Measurements from ENCODE around the gene PEPD.
A peak's percentile ranks its signal among the peaks of the same experiment; 100 is the strongest.

PEPD gene

DNA sequence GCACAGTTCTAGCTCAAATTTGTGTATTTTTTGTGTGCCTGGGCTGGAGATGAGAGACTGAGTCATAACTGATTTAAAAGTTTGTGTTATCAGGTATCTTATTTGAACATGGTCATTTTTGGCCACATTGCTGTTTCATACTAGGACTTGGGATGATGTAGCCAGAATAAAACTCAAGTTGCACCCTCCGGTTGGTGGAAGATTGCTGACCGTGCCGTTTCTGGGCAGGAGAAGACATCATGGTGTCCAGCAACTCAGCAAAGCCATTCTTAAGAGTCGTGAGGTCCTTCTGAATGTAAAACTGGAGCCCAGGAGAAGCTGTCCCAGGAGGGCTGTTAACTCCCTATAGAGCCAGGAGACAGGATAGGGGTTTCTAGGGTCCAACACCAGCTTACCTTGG lies 140.5 kb downstream of the PEPD start:
- DNase-seq (ENCODE audit: low spot score), result no peak

DNA sequence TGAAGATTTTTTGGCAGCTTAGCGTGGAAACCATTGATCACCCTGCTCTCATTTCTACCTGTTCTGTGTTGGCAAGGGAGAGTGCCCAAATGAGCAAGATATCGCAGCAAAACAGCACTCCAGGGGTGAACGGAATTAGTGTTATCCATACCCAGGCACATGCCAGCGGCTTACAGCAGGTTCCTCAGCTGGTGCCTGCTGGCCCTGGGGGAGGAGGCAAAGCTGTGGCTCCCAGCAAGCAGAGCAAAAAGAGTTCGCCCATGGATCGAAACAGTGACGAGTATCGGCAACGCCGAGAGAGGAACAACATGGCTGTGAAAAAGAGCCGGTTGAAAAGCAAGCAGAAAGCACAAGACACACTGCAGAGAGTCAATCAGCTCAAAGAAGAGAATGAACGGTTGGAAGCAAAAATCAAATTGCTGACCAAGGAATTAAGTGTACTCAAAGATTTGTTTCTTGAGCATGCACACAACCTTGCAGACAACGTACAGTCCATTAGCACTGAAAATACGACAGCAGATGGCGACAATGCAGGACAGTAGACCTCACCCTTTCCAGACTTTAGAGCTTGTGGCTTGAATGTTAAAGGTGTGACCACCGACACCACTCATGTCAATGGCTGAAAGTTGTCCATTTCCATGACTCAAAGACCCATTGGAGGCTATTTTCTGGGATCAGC lies 142.3 kb downstream of the PEPD start:
- DNase-seq (ENCODE audit: low spot score), result no peak

DNA sequence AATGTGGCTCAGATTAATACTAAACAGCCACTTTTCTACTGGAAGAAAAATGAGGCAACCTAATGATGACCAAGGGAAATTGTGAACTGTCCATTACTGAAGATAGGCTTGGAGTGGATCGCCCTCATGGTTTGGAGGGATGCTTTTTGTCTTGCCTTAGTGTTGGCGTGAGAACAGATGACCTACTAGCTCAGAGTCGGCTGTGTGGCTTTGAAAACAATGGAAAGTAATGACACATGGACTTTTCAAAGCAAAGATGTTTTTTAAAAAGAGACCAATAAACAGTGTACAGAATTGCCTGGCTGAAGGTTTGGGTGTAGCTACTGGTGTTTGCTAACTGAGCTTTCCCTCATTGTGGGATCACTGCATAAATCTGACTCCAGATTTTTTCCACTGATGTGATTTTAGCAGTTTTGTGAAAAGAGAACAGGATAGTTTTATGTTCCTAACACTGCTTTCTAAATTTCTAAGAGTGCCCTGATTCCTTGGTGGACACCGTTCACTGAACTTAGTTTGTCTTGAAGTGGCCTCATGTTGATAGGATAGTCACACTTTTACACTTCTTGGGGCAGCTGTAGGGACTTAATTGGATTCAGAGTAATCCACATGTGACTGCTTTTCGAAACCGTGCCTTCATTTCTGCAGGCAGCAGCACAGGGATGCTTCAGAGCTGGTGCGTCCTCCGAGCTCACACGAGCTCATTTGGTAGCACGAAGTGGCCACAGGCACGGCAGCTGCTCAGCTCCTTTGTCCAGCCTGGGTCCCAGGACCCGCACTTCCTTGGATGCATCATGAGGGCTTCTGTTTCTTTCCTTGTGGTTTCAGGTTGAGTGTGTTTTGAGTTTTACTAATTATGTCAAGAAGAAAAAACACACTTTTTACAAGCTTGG lies 143.8 kb downstream of the PEPD start:
- no peak for DNase-seq (ENCODE audit: low spot score)

DNA sequence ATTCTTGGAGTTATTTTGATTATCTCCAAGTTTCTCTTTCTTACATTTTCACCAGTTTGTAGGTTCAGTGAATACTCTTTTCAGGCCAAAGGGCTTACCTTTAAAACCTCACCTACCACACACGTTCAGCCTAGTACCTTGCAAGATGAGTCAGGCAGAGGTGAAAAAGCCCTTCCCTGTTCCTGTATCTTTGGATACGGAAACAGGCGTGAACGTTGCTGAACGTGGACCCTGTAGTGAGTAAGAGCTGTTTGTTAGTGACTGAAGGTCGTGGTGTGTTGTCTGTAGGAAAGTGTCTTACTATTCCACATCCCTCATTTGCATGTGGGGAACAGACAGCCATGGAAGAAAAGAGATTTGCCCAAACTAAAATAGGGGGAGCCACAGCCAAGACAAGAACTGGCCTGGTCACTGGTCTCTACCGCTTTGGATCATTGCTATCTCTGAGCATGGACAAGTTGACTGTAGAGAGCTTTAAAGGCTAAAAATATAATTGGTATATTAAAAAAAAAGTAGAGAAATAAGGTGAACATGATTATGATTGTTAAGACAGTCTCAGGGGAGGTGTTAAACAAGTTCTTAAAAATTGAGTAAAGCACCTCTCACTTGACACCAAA lies 144.5 kb downstream of the PEPD start:
- DNase-seq (ENCODE audit: low spot score), result no peak

DNA sequence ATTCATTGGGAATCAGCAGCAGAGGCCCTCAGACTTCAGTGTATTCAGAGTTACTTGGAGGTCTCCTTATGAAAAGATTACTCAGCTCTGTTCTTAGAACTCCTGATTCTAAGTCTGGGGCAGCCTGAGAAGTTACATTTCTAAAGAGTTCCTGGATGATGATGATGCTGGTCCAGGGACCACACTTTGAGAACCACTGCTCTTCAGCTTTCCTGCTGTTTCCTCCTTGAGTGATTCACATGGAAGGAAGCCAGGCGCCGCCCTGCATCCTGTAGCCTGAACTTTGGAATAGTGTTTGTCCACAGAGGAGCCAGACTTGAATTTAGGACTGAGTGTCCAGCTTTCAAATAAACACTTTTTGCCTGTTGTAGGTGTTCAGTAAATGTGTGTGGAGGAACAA lies 145.2 kb downstream of the PEPD start:
- DNase-seq (ENCODE audit: low spot score), result peak; percentile 74

DNA sequence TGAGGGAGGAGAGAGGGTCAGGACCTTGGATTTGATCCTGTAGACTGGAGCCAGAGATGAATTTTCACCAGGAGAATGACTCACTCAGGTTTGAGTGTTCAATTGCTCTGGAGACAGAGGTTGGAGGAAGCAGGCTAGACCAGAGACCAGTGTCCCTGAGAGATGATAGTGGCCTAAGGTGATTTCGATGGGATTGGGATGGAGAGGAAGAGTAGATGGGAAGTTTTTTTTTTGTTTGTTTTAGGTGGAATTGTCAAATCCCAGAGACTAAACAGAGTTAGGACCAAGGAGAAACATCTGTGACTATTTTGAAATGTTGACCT lies 145.8 kb downstream of the PEPD start:
- DNase-seq (ENCODE audit: low spot score), result no peak

DNA sequence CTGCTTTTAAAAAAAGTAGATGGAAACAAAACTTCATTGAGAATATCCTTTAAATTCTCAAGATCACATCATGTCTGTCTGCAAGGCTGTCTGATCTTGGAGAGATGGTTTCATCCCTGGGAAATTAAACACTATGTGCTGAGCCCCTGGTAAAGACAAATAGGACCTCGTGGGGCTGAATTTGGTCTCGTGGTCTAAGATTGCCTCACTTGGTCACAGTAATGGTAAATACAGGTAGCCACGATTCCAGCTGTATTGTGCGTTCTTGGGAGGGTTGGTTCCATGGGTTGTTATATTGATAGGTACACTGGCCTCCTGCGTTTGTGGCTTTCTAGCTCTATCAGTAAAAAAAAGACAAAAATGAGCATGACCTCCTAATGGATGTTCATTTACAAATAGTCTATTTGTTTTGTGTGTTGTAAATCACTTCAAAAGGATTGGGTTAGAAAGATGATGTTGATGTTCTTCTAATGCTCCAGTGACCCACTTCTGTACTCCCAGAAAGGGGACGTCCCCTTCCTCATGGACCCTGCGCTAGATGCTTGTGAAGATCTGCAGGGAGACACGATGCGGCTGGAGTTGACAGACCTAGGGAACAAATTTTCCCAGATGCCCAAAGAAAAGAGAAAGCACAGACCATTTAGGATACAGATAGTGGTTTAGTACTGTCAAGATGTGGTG lies 146.3 kb downstream of the PEPD start:
- no peak for DNase-seq (ENCODE audit: low spot score)

DNA sequence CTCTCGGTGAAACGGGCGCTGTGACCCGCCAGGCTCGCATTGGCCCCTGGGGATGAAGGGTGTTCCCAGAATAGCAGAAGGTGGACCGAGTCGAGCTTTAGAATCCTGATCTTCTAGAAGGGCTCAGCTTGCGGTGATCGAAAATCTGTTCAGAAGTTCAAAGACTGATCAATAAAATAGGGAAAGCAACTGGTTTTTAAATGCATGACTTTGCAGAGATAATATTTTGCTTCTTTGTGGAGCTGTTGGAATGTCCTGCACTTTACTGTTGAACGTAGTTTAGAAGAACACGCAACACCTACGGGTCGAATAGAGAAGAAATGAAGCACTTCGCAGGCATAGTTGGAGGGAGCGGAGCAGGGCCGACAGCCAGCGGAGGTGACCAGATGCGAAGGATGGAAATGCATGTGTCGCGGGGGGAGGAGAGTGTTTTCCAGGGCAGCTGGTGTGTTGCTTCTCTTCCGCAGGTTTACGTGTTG lies 147.3 kb downstream of the PEPD start:
- DNase-seq (ENCODE audit: low spot score), result peak; percentile 20

DNA sequence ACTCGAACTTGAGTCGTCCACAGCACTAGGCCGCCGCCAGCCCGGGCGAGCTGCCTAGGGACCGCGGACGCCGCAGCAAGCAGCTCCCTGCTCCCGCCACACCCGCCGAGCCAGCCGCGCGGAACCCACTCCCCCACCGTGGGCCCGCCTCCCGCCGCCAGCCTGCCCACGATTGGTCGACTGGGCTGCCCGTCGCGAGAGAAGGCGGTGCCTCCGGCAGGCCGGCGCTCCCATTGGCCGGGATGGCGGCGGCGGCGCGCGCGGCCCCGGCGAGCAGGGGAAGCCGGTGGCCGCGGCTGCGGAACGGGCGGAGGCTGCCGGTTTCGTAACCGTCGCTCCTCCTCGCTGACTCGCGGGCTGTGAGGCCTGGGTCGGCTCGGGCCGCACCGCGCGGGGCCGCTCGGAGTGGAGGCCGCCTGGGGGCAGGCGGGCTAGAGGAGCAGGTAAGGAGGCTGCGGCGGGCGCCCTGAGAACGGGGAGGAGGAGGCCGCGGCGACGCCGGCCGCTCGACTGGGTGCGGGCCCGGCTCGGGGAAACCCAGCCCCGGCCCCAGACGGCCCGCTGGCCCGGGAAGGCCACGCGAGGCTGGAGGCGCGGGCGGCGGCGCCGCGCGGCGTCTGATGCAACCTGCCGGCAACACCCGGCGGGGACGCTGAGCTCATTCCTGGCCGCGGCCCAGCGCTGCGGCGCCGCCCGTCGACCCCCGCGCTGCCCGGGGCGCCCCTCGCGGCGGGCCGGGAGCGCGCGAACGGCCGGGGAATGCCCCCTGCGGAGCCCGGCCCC lies 147.9 kb downstream of the PEPD start, which contains the start of gene CEBPG:
TSS of gene CEBPG (plus strand) at position 257 of the 783 bp plus-strand sequence. CDS start 5,531 bp downstream, outside the sequence.
- DNase-seq (ENCODE audit: low spot score), result peak; percentile 99

DNA sequence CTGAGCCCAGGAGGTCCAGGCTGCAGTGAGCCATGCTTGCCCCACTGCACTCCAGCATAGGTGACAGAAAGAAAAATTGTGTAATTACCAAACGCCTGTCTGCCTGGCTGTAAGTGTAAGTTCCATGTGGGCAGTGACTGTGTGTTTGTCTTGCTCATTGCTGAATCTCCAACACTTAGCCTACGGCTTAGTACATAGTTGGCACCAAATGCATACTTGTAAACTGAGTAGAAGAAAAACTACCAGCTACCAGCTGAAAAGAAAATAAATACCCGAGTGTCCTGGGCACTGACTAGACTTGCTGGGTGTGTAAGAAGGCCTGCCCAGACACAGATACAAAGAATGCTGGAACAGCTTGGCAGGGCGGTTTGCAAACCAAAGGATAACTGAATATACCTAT lies 150.8 kb downstream of the PEPD start:
- DNase-seq (ENCODE audit: low spot score), result no peak

DNA sequence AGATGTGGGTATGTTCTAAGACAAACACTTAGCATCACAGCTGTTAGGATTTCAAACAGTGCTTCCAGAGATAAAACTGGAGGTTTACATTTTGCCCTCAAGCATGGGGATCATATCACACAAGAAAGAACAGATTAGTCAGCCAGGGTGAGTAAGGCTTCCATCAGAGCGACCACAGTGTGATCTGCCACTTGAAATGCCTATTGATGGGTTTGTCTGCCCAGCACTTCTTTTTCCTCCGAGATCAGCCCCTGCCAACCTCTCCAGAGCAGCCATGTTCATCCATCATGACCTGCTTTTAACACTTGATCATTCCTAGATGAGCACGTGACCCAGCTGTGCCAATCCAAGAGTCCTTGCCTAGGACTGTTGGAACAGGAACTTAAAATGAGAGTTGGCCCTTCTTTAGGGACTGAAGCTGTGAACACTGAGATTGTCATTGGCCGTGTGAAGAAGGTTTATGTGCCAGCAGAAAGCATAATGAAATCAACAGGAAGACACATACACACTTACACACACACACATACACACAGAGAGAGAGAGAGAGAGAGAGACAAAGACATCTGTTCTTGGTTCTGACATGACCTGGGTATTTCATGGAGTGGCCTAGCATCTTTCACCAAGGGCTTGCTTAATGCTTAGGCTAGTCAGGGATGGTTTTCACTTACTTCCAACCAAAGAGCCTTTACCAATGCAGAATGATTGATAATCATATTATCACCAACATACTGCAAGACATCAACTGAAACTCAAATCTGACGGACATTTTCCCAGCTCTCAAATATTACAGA lies 153.3 kb downstream of the PEPD start:
- DNase-seq (ENCODE audit: low spot score), result peak; percentile 19

DNA sequence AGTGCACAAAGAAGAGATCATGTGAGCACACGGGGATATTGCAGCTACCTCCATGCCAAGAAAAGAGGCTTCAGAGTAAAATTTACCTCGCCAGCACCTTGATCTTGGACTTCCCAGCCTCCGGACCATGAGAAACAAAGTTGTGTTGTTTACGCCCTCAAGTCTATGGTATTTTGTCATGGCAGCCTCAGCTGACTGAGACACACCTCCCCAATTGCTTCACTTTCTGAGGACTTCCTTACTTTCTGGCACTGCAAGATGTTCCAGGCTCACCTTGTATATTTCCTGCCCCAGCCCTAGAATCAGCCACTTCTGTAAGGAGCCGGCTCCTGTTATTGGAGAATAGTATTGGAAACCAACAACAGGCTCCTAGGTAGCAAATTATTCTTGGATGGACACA lies 154.7 kb downstream of the PEPD start:
- DNase-seq (ENCODE audit: low spot score), result no peak

DNA sequence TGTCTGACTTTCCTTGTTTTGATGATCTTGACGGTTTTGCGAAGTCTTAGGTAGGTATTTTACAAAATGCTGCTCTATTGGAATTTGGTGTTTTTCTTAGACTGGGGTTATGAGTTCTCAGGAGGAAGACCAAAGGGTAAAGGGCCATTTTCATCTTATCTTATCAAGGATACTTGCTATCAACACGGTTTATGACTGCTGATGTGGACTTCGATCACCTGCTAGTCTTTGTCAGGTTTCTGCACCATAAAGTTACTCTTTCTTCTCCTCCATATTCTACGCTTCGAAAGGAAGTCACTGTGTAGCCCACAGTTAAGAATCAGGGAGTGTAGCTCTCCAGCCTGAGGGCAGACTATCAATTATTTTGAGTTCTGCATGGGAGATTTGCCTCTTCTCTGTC lies 155.5 kb downstream of the PEPD start:
- no peak for DNase-seq (ENCODE audit: low spot score)

DNA sequence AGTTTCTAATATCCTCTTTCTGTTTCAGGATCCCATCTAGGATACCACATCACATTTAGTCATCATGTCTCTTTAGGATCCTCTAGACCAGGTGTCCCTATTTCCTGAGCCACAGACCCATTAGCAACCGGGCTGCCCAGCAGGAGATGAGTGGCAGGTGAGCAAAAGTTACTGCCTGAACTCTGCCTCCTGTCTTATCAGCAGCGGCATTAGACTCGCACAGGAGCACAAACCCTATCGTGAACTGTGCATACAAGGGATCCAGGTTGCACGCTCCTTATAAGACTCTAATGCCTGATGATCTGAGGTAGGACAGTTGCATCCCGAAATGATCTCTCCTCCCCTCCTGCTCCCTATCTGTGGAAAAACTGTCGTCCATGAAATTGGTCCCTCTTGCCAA lies 155.9 kb downstream of the PEPD start:
- no peak for DNase-seq (ENCODE audit: low spot score)

DNA sequence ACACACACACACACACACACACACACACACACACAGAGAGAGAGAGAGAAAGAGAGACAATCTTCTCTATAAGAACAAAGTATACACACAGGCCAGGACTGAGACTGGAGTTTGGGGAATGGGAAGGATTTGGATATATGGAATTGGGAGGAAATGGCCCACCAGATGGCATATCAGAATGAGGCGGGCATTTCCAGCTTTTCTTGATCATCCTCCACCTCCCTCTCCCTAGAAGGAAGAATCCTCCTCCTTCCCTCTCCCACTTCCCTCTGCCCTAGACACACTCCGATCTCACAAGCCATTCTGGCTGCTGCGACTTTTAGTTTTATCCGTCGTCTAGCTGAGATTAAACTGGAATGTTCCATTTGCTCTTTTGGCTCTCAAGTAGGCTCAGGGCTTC lies 158.1 kb downstream of the PEPD start:
- DNase-seq (ENCODE audit: low spot score), result no peak

DNA sequence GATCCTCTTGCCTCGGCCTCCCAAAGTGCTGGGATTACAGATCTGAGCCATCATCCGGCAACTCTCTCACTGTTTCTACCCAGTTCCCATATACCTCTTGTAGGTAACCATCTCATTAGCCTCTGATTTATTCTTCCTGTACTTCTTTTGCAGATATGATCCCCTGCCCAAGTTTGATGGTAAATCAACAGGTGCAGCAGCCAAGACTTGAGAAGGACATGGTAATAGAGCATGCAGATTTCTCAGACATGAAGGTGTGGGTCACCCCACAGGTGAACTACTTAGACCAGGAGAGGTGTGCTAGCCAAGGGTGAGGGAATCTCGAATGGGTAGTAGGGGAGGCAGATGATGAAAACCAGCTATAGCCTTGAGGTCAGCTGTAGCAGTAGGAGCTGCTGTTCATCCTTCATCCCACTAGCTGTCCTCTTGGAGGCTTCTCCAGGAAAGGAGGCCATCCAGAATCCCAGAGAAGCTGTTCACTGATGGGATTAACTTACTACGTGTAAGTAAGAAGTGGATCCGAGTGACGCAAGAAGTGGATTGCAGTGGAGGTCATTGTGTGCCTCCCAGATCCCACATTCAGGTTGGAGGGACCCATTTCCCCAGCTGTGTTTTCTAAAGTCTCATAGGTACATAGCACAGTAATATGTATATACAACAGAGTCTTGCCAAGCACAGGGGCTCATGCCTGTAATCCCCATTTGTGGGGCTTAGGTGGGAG lies 158.9 kb downstream of the PEPD start:
- DNase-seq (ENCODE audit: low spot score), result no peak

DNA sequence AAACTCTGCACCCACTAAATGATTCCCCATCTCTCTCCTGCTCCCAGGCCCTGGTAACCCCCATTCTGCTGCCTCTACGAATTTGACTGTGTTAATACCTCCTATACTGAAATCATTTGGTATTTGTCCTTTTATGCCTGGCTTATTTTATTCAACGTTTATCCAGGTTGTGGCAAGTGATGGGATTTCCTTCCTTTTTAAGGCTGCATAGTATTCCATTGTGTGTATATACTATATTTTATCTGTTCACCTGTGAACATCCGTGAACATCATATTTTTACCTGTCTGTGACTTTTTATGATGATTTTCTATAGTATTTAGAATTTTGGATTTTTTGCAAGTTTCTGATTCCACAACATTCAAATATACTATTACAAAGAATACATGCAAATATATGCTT lies 162.0 kb downstream of the PEPD start:
- DNase-seq (ENCODE audit: low spot score), result no peak

DNA sequence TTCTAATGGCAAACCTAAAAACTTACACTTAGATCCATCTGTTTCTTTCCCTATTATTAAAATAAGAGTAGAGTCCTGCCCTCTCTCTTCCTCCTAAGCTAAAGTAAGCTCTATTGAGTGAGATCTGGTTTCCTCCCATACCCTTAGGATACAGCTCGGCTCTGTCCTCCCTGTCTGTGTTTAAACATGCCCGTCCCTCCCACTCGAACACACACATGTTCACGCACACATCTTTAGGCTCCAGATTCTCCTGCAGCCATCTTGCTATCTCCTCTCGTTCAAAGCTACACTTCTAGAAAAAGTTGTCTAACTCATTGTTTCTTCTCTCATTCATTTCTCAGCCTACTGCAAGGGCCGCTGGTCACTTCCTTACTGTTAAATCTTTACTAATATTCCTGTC lies 163.2 kb downstream of the PEPD start:
- no peak for DNase-seq (ENCODE audit: low spot score)

DNA sequence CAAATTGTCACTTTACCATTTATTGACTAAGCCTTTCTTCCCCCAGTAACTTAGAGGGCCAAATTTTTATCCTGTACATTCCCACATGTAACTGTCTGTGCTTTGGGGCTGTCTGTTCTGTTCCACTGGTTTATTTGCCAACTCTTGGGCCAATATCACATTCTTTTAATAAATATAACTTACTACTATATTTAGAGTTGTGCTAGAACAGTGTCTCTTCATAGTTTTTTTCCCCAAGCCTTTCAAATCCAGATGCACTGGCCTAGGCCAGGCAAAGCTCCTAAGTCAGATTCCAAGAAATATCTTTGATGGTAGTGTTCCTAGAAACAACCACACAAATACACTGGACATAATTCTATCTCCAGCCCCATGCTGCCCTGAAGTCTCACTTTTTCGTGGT lies 164.0 kb downstream of the PEPD start:
- DNase-seq (ENCODE audit: low spot score), result no peak

DNA sequence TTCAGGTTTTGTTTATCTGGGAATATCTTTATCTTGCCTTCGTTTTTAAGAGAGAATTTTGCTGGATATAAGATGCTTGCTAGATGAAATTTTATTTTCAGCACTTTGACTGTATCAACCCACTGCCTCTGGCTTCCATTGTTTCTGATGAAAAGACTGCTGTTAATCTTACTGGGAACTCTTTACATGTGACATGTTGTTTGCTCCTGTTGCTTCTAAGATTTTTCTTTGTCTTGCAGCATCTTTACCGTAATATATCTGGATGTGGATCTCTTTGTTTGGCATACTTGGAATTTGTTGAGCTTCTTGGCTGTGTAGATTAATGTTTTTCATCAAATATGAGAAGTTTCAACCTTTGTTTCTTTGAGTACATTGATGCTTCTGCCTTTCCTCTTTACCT lies 166.1 kb downstream of the PEPD start:
- DNase-seq (ENCODE audit: low spot score), result no peak
